GM19035 (cell line): ENCODE results near the gene RAF1.
"Not testable (repeated sequence)": the region's sequence is repeated elsewhere in the genome, so short reads cannot be mapped to it uniquely, and the experiment has no call there.

Experiments
- ATAC-seq: cut with Tn5 transposase; IDR thresholded peaks from one replicate; pipeline ENCODE4 v1.9.1; 2021; ENCODE audit not compliant: unreplicated experiment

RAF1 gene

DNA sequence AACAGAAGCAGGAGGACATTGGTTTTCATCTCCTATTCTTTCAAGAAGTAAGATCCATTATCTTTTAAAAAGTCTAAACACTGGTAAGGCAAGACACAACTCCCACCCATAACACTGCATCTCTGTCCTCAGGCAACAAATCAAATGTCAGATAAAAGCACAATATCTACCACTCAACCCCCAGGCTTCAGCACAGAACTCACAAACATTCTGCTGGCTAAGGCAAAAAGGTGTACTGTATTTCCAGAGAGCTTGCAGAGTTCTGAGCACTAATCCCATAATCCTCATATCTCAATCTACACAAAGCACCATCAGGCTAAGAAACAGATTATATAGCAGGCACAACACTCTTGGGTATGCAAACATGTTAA, 20.9 kb downstream of the RAF1 start:
- no peak for ATAC-seq

DNA sequence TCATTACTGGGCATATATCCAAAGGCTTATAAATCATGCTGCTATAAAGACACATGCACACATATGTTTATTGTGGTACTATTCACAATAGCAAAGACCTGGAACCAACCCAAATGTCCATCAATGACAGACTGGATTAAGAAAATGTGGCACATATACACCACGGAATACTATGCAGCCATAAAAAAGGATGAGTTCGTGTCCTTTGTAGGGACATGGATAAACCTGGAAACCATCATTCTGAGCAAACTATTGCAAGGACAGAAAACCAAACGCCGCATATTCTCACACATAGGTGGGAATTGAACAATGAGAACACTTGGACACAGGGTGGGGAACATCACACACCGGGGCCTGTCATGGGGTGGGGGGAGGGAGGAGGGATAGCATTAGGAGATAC, 23.1 kb downstream of the RAF1 start:
- ATAC-seq, result not testable (repeated sequence)

DNA sequence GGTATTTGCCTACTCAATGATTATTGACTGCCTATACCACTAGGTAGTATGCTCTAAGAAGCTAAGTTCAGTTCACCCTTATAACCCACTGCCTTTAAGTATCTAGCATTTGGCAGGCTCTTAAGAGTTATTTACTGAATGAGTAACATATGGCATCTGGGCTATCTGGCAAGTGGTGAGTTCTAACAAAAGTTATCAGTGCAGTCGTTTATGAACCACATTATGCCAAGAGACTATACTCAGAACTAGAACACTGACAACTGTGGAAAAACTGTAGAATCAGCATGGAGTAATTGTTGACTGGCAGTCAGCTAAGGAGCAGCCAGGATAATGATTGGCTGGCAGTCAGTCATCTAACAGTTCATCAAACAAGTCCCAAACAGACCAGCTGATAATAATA, 25.8 kb downstream of the RAF1 start:
- no peak for ATAC-seq

DNA sequence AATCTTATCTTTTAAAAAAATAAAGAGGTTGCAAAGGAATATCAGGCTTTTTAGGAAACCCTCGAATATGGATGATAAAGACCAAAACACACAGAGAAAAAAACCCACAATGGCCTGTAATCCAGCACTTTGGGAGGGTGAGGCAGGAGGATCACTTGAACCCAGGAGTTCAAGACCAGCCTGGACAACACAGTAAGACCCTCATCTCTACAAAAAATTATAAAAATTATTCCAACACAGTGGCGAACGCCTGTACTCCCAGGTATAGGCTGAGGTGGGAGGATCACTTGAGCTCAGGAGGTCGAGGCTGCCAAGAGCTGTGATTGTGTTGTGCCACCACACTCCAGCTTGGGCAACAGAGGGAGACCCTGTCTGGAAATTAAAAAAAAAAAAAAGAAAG, 30.8 kb downstream of the RAF1 start:
- no peak for ATAC-seq

DNA sequence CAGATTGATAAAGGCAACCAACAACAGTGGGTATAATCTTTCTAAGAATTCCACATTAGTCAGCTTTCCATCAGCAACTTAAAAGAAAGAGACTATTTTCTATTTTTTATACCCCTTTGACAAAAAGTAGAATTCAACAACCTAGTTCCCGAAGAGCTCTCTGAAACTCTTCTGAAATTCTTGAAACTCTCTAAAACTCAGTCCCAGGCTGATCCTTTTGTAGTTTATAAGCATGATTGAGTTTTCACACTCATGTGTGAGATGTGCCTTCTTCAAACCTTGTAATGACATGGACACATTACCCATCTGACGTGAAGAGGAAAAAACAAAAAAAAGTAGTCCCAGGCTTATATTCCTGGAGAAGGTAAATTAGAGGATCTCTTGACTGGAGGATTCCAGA, 31.4 kb downstream of the RAF1 start:
- ATAC-seq, result no peak

DNA sequence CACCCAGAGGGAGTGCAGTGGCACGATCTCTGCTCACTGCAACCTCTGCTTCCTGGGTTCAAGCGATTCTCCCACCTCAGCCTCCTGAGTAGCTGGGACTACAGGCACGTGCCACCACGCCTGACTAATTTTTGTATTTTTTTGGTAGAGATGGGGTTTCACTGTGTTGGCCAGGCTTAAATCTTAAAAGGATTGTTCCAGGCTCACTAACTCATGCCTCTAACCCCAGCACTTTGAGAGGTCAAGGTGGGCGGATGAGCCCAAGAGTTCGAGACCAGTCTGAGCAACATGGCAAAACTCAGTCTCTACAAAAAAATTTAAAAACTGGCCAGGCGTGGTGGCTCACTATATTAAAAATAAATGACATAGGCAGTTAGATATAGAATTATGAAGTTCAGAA, 33.1 kb downstream of the RAF1 start:
- not testable (repeated sequence) for ATAC-seq

DNA sequence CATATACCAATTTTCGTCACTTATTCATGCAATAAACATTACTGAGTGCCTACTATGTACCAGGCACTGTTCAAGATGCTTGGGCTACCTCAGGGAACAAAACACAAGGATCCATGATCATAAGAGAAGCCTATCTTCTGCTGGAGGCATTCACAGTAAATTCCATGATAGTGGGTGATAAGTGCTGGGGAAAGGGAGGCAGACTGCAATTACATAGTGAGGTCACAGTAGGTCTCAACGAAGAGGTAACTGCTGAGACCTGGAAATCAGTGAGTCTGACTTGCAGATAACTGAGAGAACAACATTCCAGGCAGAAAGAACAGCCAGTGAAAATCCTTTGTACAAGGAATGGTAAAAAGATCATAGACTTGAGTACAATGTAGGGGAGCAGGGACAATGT, 33.6 kb downstream of the RAF1 start:
- ATAC-seq, result no peak

DNA sequence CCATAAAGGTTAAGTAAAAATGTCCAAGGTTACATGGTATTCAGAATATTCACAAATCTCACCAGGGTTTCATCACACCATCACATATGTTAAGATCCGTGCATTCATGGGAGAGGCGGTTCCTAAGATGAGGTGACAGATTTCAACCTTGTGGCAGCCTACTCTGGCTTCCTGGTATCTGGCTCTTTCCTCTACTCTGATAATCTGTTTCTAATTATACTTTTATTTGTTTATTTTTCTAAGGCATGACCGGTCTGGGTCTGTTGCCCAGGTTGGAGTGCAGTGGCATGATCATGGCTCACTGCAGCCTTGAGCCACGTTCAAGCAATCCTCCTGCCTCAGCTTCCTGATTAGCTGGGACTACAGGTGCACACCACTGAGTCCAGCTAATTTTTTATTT, 34.4 kb downstream of the RAF1 start:
- no peak for ATAC-seq

DNA sequence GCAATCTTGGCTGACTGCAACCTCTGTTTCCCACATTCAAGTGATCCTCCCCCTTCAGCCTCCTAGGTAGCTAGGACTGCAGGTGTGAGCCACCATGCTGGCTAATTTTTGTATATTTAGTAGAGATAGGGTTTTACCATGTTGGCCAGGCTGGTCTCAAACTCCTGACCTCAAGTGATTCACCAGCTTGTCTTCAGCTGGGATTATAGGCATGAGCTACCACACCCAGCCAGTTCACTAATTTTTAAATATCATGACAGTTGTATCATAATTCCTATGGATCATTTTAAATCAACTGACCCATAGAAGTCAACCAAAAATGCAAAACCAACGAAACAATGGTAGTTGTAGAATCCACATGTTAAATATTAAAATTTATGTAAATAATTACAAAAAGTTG, 35.1 kb downstream of the RAF1 start:
- no peak for ATAC-seq

DNA sequence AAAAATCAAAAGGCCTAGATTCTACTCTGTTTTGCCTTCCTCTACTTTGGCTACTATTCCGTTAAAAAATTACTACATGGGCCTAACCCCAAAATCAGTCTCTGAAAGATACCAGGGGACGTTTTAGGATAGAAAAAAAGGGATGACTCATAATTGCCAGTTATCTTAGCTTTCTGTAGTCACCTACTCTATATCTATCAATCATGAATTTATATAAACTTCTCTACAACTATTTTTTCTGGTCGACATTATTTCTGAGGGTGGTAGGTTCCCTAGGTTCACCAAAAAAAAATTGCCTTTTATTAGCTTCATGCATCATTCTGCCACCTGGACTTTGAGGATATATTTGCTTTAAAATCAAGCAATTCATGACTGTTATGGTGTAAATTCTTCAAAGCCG, 36.5 kb downstream of the RAF1 start:
- no peak for ATAC-seq

DNA sequence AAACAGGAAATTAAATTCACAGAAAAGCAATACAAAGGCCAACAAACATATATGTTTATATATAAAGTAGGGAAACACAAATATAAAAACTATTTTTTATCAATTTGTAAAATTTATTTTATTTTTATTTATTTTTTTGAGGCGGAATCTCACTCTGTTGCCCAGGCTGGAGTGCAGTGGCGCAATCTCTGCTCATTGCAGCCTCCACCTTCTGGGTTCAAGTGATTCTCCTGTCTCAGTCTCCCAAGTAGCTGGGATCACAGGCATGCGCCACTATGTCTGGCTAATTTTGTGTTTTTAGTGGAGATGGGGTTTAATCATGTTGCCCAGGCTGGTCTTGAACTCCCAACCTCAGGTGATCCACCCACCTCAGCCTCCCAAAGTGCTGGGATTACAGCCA, 39.0 kb downstream of the RAF1 start:
- ATAC-seq, result not testable (repeated sequence)

DNA sequence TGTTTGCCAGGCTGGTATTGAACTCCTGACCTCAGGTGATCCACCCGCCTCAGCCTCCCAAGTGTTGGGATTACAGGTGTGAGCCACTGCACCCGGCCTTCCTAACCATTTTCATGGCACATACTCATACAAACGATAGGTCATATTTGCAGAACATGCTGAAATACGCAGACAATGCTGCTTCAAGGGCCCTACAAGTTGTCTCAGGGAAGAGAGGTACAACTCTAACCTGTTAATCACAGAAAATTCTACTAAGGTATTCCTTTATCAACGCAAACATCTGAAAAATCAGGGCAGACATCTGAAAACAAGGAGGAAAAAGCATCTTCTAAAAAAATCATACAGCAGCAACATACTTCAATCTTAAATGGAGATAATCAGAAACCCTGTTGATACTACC, 39.9 kb downstream of the RAF1 start:
- ATAC-seq, result no peak

DNA sequence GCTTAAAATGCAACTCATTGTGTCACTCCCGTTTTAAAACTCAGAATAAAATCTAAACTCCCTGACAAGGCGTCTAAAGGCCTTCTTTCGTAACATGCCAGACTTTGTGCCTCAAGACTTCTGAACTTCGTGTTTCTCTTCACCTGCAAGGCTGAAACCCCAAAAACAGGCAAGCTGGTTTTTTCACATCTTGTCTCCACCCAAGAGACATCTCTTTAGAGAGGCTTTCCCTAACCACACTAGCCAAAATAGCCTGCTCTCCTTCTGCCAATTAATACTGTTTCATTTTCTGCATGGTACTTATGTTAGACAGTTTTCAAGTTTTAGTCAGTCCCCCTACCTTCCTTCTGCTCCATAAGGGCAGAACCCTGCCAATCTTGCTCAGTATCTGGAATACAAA, 41.6 kb downstream of the RAF1 start:
- no peak for ATAC-seq

DNA sequence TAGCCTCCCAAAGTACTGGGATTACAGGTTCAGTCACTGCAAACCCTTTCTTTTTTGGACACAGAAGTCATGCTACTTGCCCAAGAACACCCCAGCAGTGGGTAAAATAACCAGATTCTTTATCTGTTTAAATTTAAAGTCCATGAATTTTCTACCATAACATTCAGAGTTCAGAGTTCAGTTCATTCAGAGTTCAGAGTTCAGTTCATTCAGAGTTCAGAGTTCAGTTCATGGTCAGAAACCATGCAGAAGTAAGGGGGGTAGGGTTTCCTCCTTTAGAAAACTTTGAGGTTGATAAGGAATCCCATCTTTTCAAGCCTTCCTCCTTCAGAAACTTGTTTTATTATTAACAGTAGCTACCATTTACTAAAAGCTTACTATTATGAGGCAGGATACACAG, 43.2 kb downstream of the RAF1 start:
- no peak for ATAC-seq

DNA sequence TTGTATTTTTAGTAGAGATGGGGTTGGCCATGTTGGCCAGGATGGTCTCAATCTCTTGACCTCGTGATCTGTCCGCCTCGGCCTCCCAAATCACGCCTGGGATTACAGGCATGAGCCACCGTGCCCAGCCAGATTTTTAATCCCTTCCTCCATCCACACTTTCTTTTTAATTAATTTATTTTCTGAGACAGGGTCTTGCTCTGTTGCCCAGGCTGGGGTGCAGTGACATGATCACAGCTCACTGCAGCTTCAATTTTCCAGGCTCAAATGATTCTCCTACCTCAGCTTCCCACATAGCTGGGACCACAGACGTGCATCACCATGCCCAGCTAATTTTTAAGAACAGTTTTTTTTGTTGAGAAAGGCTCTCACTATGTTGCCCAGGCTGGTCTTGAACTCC, 43.6 kb downstream of the RAF1 start:
- ATAC-seq, result no peak

DNA sequence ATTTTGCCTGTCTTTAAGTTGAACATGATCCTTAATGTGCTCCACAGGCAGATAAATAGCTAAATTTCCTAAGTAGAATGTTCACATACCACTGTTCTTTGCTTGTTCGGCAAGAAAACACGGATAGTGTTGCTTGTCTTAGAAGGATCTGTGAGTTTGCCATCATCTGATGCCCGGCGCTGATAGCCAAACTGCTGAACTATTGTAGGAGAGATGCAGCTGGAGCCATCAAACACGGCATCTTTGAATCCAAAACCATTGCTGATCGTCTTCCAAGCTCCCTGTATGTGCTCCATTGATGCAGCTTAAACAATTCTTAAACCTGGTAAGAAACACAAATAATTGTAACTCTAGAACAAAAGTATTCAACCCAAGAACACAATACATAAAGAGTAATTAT, 45.5 kb downstream of the RAF1 start:
- no peak for ATAC-seq

DNA sequence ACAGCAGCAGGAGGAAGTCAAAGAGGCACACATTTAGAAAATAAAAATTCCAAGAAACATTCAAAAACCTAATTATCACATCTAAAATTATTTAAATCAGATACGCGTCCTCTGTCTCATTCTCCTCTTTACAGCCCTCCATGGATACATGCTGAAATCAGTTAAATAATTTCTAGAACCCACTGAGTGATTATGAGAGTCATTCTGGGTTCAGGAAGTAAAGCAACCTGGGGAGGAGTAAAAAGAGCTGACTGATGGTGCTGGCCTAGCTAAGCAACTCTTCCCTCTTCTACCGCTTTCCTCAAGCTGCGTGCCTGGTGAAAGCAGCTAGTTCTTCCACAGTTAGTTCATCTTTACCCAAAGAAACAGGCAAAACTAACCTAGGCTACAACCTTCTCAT, 48.7 kb downstream of the RAF1 start:
- ATAC-seq, result no peak

DNA sequence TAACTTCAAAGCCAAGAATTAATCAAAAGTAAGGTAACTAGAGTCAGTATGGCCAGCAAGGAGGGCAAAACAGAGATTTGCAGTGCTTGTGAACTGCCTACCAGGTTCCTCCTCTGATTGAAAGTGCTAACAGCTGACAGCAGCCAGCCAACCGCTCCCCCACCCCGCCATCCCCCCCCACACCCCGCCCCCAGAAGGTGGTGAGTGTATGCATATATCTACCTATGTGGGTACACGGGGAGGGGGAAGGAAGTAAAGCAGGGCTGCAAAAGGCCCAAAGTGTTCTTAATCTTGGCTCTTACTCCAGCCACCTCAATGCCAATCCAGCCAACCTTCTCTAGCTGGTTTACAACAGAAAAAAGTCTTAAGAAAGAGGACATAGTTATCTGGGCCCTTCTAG, 50.7 kb downstream of the RAF1 start:
- no peak for ATAC-seq

DNA sequence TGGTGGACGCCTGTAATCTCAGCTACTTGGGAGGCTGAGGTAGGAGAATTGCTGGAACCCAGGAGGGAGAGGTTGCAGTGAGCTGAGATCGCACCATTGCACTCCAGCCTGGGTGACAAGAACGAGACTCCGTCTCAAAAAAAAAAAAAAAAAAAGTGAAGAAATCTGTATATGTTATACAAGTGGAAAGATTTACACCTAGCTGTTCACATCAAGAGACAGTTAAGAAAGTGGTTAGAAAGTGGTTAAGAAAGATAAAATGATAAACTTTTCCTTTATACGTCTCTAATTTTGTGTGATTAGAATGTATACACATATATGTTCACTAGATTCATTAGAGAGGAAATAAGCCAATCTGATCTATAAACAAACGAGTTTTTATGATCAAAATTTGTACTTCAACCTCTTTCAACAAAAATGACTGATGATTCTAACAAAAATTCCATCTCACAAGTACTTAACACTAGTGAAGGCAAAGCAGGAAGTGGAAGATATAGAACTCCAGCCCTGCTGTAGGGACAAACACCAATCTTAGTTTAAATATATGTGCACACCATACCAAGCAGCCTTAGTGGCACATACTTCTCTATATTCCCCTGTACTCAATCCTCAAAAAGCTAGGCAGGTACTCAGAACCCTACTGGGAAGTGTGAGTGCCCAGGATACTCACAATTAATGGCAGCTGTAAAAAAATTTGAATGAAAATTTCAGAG, 51.2 kb downstream of the RAF1 start:
- ATAC-seq, result no peak

DNA sequence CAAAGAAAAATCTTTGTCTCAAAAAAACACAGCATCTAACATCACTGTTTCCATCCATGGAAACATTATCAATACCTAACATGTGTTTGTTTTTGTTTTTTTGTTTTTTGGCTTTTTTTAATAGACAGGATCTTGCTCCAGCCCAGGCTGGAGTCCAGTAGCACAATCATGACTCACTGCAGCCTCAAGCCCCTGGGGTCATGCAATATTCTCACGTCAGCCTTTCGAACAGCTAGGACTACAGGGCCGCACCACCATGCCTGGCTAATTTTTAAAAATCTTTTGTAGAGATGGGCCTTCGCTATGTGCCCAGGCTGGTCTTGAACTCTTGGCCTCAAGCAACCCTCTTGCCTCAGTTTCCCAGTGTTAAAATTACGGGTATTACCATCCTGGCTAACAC, 52.8 kb downstream of the RAF1 start:
- no peak for ATAC-seq

DNA sequence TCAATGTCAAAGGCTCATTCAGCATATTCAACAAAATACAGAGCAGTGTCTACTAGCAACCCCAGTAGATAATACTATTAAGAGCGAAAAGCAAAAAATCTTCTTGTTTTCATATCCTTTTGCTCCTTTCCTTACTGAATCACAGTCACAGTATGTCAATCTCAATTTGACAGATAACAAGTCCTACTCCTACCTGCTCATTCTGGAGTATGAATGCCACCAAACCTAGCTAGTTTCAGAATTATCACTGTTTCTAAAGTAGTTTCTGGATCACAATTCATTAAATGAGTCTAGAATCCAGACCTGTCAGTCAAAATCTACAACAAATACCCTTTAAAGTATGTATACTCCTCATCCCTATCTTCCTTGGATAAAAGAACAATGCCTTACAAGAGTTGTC, 55.5 kb downstream of the RAF1 start:
- no peak for ATAC-seq

DNA sequence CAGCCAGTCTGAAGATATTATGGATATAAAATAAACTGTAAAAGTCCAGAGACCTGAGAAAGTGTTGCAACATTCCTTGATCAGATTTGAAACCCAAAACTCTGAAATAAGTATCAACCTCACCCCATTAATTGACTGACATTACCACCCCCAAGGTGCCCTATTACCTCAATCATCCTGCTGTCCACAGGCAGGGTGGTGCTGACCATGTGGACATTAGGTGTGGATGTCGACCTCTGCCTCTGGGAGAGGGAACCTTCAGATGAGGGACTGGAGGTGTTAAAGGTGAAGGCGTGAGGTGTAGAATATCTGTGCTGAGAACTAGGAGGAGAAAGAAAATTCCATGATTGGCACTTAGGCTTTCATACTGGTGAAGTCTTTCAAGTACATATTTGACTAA, 59.9 kb downstream of the RAF1 start:
- no peak for ATAC-seq

DNA sequence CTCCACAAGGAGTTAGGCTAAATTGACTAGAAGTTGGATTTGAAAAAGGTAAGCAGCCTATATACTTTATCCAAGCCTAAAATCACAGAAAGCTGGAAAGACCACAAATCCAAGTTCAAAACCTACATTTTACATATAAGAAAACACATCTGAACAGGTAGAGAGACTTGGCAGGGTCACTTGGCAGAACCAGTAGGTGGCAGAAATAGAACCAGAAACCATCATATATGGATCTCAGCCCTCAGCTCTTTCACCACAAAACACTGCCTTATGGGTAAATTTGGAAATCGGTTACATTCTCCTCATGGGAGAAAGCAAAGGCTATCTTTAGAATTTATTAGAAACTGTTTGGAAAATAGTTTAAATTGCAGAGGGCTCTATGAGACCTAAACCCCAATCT, 62.8 kb downstream of the RAF1 start:
- ATAC-seq, result no peak

DNA sequence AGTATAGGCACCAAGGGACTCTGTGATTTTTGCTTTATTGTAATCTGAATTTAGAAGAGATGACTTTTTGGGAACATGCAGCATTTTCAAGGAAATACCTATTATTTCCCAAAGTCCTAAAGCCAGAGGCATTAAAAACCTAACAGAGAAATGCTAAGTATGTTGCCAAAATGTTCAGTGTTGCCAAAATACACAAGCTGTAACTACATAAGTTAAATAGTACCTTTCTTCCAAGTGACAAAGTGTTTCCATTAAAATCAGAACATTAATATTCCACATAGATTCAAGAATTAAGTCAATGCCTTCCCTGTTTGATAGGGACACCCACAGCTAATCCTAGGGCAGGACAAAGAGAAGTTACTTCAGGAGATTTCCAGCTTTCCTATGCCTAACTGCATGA, 65.0 kb downstream of the RAF1 start:
- ATAC-seq, result no peak
